HG03108 (cell line): ENCODE data around the gene SCGB1D2.
"Not testable (repeated sequence)": the region's sequence is repeated elsewhere in the genome, so short reads cannot be mapped to it uniquely, and the experiment has no call there.

ENCODE experiments used
- ATAC-seq: cut with Tn5 transposase; IDR thresholded peaks from one replicate; pipeline ENCODE4 v1.9.1; 2021; ENCODE audit warnings: moderate library complexity; ENCODE audit not compliant: unreplicated experiment

The SCGB1D2 gene

GRCh38 chr11:62242021-62242420 lies at the start of gene SCGB1D2:
TSS of gene SCGB1D2 (plus strand) at chr11:62242239. CDS start at chr11:62242308, 69 bp downstream.
- no peak for ATAC-seq

- no peak for ATAC-seq
These were observed 48.1 kb upstream of the SCGB1D2 start for GRCh38 chr11:62193952-62194351.

GRCh38 chr11:62195010-62195409 lies 47.0 kb upstream of the SCGB1D2 start:
- not testable (repeated sequence) for ATAC-seq

GRCh38 chr11:62195945-62196344 lies 46.1 kb upstream of the SCGB1D2 start:
- no peak for ATAC-seq

GRCh38 chr11:62197400-62197799 lies 44.6 kb upstream of the SCGB1D2 start:
- ATAC-seq: not testable (repeated sequence)

- ATAC-seq: no peak
These were observed 40.7 kb upstream of the SCGB1D2 start for GRCh38 chr11:62201376-62201775.

- ATAC-seq: no peak
These were observed 39.1 kb upstream of the SCGB1D2 start for GRCh38 chr11:62202910-62203309.

GRCh38 chr11:62204430-62204829 lies 37.6 kb upstream of the SCGB1D2 start:
- no peak for ATAC-seq

GRCh38 chr11:62205441-62205840 lies 36.6 kb upstream of the SCGB1D2 start:
- ATAC-seq: no peak

- ATAC-seq: not testable (repeated sequence)
These were observed 35.6 kb upstream of the SCGB1D2 start for GRCh38 chr11:62206276-62207066.

- no peak for ATAC-seq
These were observed 33.3 kb upstream of the SCGB1D2 start for GRCh38 chr11:62208785-62209144.

GRCh38 chr11:62217191-62217748 lies 24.8 kb upstream of the SCGB1D2 start:
- no peak for ATAC-seq

- no peak for ATAC-seq
These were observed 20.5 kb upstream of the SCGB1D2 start for GRCh38 chr11:62221498-62221897.

GRCh38 chr11:62223095-62223494 lies 18.9 kb upstream of the SCGB1D2 start:
- no peak for ATAC-seq

- ATAC-seq: no peak
These were observed 8.3 kb upstream of the SCGB1D2 start for GRCh38 chr11:62233730-62234129.

- no peak for ATAC-seq
These were observed 5.9 kb upstream of the SCGB1D2 start for GRCh38 chr11:62236187-62236586.

- no peak for ATAC-seq
These were observed 4.5 kb upstream of the SCGB1D2 start for GRCh38 chr11:62237499-62237898.

GRCh38 chr11:62238151-62238550 lies 3.9 kb upstream of the SCGB1D2 start:
- ATAC-seq: no peak

GRCh38 chr11:62241095-62241494 lies 944 bp upstream of the SCGB1D2 start:
- ATAC-seq: no peak

GRCh38 chr11:62245271-62245753 lies 3.3 kb downstream of the SCGB1D2 start:
- ATAC-seq: no peak

- no peak for ATAC-seq
These were observed 9.7 kb downstream of the SCGB1D2 start for GRCh38 chr11:62251698-62252097.

- ATAC-seq: no peak
These were observed 12.0 kb downstream of the SCGB1D2 start for GRCh38 chr11:62253999-62254542.
